ENCODE measurements around the gene PTPRN2.
"Not testable (repeated sequence)": the region's sequence is repeated elsewhere in the genome, so short reads cannot be mapped to it uniquely, and the experiment has no call there.

Gene PTPRN2

GRCh38 chr7:158424011-158424410 is 163.6 kb downstream of the PTPRN2 start:
- no peak for DNase-seq (ENCODE audit: low read depth)
- H3K4me3 ChIP-seq (ENCODE audit: low read depth, low read length) = no peak overlapping the region
- in situ Hi-C loops (cut with HindIII; ENCODE audit: low sequenced_read_pairs) = no loop called here
- TF ChIP-seq CTCF (IDR thresholded peaks at IDR 0.05; ENCODE audit: low read depth, low read length, missing control alignments) = no peak

GRCh38 chr7:158422887-158423560 is 164.6 kb downstream of the PTPRN2 start:
- no peak for DNase-seq (ENCODE audit: low read depth)
- TF ChIP-seq CTCF (IDR thresholded peaks at IDR 0.05; ENCODE audit: low read depth, low read length, missing control alignments) = no peak
- in situ Hi-C loops (cut with HindIII; ENCODE audit: low sequenced_read_pairs) = no loop called here
- no peak overlapping the region for H3K4me3 ChIP-seq (ENCODE audit: low read depth, low read length)

GRCh38 chr7:158422196-158422886 is 165.3 kb downstream of the PTPRN2 start:
- in situ Hi-C loops (cut with HindIII; ENCODE audit: low sequenced_read_pairs) = no loop called here
- DNase-seq (ENCODE audit: low read depth) = no peak
- TF ChIP-seq CTCF (IDR thresholded peaks at IDR 0.05; ENCODE audit: low read depth, low read length, missing control alignments) = no peak
- H3K4me3 ChIP-seq (ENCODE audit: low read depth, low read length) = no peak overlapping the region

GRCh38 chr7:158421361-158421760 is 166.3 kb downstream of the PTPRN2 start:
- no peak for TF ChIP-seq CTCF (IDR thresholded peaks at IDR 0.05; ENCODE audit: low read depth, low read length, missing control alignments)
- no peak for DNase-seq (ENCODE audit: low read depth)
- in situ Hi-C loops (cut with HindIII; ENCODE audit: low sequenced_read_pairs) = no loop called here
- H3K4me3 ChIP-seq (ENCODE audit: low read depth, low read length) = no peak overlapping the region

GRCh38 chr7:158420591-158421340 is 166.9 kb downstream of the PTPRN2 start:
- in situ Hi-C loops (cut with HindIII; ENCODE audit: low sequenced_read_pairs) = no loop called here
- TF ChIP-seq CTCF (IDR thresholded peaks at IDR 0.05; ENCODE audit: low read depth, low read length, missing control alignments) = no peak
- H3K4me3 ChIP-seq (ENCODE audit: low read depth, low read length) = no peak overlapping the region
- no peak for DNase-seq (ENCODE audit: low read depth)

GRCh38 chr7:158419238-158419785 is 168.3 kb downstream of the PTPRN2 start:
- DNase-seq (ENCODE audit: low read depth) = no peak
- in situ Hi-C loops (cut with HindIII; ENCODE audit: low sequenced_read_pairs) = no loop called here
- TF ChIP-seq CTCF (IDR thresholded peaks at IDR 0.05; ENCODE audit: low read depth, low read length, missing control alignments) = no peak
- no peak overlapping the region for H3K4me3 ChIP-seq (ENCODE audit: low read depth, low read length)

GRCh38 chr7:158418395-158418794 is 169.2 kb downstream of the PTPRN2 start:
- H3K4me3 ChIP-seq (ENCODE audit: low read depth, low read length); in situ Hi-C loops (cut with HindIII; ENCODE audit: low sequenced_read_pairs): not testable (repeated sequence)

More at GRCh38 chr7:158418395-158418794, 169.2 kb downstream of the PTPRN2 start:
- not testable (repeated sequence) for DNase-seq (ENCODE audit: low read depth)

Measured in astrocyte of the cerebellum (primary cell).